H1 (cell line): ENCODE data around the gene NPTX1.

Source experiments
- CEBPB ChIP-seq: IDR thresholded peaks from 2 replicates; pipeline ENCODE4 v1.6.1; 2012; ENCODE audit warnings: low read depth, low read length
- CTCF ChIP-seq, 3 experiments: IDR thresholded peaks; 1 replicate in 2 of 3; 2 replicates in 1 of 3; pipeline versions ENCODE4 v1.5.1 to v1.6.1; 2011; ENCODE audit warnings: low read length in 3 of 3, mild to moderate bottlenecking in 3 of 3, inconsistent platforms in 2 of 3, low read depth in 1 of 3, moderate library complexity in 1 of 3; ENCODE audit not compliant: insufficient read depth in 1 of 3; ENCODE audit errors: control extremely low read depth in 1 of 3
- PHF8 ChIP-seq: fragments of 200-600 bp; sonication (generic); conservative IDR thresholded peaks from 2 replicates; pipeline ENCODE4 v1.7.1; 2012; ENCODE audit warnings: low read depth, mild to moderate bottlenecking, inconsistent platforms, low read length, moderate library complexity

- TF ChIP-seq CEBPB (no peak), CTCF (IDR thresholded peaks at IDR 0.05; ENCODE audit: control extremely low read depth in 1 of 3, insufficient read depth in 1 of 3, low read depth in 1 of 3, low read length in 3 of 3) (no peak), PHF8 (no peak)
Measured at GRCh38 chr17:80503031-80503430, 26.6 kb upstream of the NPTX1 start.
